HG02798 (cell line): Measurements from ENCODE around the gene ERG28.
A peak's percentile ranks its signal among the peaks of the same experiment; 100 is the strongest.

Source experiments
- ATAC-seq: cut with Tn5 transposase; IDR thresholded peaks from one replicate; pipeline ENCODE4 v1.9.1; 2021; ENCODE audit warnings: mild to moderate bottlenecking; ENCODE audit not compliant: unreplicated experiment, poor library complexity

The ERG28 gene

GRCh38 chr14:75661499-75661814 is 781 bp upstream of the ERG28 start:
- no peak for ATAC-seq

GRCh38 chr14:75660238-75660629 is 442 bp downstream of the ERG28 start:
- no peak for ATAC-seq

- ATAC-seq, result no peak
These were observed 1.7 kb downstream of the ERG28 start for GRCh38 chr14:75658957-75659356.

- ATAC-seq, result no peak
These were observed 3.3 kb downstream of the ERG28 start for GRCh38 chr14:75657331-75657730.

DNA sequence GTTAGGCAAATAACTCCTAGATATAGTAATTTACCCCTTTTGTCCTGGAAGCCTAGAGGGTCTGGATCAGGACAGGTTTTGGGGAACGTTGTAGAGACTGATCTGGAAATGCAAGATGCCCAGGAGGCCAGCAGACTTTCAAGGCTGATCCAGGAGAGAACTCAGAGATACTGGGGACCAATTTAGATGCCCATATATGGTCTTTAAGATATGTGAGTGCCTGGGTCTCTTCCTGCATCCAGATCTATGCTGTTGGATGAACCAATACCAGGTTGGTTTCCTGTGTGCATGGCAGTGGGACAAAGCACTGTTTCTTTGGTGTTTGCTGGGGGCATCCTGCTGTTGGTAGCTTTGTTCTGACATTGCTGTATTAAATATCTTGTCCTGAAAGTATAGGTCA is 5.4 kb downstream of the ERG28 start:
- no peak for ATAC-seq

DNA sequence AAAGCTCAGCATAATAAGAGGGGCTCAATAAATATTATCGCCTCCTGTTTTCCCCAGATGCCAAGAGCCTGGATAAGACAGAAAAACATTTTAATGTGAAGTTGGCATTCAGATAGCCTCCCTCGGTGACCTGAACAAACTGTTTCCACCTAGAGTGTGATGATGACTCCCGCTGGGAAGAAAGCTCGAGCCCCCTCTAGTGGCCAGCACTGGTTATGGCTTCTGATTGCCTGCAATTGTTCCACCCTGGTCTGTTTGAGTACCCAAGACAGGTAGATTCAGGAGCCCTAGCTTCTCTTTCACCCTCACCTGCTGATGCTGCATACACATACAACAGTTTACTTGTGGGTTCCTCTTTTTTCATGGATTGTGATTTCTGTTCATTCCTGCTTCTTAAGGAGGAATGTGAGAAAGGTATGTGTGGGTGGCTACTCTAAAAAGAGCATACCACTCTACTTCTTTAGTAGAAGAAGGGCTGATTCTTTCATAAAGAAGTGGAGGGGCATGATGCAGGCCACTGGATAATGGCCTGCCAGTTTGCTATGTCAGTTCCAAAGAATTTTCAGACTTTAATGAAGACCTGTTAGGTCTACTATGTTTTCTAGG is 6.4 kb downstream of the ERG28 start:
- ATAC-seq, result peak; percentile 75

DNA sequence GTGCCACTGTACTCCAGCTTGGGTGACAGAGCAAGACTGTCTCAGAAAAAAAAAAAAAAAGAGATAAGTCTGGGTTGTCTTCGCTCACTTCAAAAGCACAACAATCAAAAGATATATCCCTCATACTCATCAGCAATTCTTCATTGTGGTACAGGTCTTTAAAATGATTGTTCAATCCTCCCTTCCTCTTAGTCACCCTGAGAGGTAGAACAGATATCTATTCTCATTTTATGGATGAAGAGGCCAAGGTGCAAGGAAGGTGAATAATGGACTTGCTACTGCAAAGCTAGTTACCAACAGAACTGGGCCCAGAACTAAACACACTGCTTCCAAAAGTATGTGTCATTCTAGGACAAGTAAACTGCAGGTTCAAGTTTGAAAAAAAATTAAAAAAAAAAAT is 7.1 kb downstream of the ERG28 start:
- ATAC-seq, result no peak

DNA sequence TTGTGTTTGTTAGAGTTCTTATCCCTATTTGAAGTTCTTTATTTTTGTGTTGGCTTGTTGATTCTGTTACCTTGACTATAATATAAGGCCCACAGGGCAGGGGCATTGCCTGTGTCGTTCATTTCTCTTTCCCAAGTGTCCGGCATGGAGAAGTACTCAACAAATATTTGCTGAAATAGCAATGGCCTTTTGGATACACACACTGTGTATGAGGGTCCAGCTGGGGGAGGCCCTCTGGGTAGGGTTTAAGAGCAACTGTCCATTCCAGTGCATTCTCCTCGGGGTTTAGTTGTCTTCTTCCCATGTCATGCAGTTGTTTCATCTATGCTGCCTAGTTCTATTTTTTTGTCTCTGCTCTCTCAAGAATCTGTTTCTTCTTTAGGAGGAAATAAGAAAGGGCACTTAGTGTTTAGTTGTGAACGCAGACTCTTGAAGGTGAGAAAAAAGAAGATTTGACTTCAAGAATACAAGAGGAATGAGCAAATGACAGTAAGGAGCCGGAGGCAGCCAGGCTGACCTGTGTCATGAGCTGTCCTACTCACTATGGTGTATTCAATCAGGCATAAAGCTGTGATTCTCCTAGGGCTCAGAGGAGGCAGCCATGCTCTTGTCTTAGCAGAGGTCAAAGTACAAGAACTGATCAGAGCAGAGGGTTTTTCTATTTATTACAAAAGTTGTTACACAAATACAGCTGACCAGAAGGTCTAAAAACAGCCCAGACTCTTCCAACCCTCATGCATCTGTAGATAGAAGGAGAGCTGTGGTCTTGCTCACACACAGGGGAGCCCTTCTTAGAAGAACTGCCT is 10.2 kb downstream of the ERG28 start:
- no peak for ATAC-seq

DNA sequence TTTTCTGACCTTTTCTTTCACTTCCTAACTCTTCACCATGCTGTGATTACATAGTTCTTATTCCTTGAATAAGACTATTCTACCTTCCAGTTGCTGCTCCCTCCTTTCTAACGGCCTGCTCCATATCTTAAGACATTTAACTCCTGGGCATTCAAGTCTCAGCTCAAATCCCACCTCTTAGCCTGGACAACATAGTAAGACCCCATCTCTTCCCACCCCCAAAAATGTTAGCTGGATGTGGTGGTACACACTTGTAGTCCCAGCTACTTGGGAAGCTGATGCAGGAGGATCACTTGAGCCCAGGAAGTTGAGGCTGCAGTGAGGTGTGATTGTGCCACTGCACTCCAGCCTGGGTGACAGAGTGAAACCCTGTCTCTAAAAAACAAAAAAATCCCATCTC is 10.9 kb downstream of the ERG28 start:
- no peak for ATAC-seq

- no peak for ATAC-seq
These were observed 11.3 kb downstream of the ERG28 start for GRCh38 chr14:75649337-75649736.

DNA sequence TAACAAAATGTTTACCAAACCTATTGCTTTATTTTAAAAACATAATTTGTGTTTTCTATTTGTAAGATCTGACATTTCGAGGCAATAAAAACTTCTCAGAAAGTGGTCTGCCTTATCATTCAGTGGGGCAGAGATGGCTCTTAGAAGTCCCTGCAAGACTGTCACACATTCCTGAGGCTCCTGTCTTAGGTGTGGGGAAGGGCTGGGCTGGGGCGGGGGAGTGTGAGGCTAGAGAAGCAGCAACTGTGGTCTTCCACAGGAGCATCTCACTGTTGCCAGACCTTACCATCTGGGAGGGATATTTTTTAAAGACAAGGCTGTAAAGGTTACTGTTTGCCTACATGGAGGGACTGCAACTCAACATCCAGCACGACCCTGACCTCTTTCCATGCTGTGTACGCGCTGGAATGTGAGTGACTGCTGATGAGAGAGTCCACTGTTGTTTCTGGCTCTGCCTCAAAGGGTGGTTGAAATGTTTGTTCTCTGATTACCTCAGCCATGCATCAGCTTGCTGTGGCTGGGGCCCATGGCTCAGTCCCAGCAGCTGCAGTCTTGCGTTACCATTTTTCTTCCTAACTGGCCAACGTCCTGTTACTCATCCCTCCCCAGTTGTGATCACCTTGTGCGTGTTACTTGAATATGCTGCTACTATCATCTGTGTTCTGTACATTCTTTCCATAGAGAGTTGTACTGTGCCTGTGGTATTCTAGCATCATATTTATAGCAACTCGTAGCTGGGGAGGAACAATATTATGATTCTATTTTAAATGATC is 12.4 kb downstream of the ERG28 start:
- no peak for ATAC-seq

DNA sequence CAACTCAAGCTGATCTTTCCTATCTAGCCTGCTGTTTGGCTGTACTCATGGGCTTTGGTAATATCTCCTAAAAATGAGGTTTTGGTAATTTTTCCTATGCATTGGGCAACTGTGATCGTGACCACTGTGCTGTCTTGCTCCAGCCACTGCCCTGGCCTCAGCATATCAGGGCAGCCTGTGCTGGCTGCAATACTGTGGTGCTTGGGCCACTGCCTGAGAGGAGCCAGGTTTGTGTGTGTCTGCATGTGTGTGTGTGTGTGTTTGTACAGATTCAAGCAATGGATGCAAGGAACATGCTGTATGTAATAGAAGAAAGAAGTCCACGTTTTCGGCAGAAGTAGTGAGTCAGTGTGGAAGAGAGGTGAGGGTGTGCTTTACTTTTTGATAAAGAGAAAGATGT is 13.0 kb downstream of the ERG28 start:
- no peak for ATAC-seq

DNA sequence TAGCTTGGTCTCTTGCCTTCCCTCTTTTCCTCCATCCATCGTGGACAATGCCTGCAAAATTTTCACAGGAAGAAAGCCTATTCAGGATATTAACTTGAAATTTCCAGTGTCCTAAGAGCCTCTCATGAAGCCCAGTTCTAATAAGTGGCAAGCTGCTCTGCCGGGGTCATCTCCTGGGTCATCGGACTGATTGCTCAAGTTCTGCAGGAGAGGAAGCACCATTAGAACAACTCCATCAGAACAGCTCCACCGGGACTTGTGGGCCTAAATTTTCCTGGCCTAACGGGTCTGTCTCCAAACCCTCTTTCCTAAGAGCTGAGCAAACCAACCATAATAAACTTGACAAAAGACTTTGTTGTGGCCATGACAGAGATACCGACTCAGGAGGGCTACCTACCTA is 13.9 kb downstream of the ERG28 start:
- ATAC-seq, result no peak

DNA sequence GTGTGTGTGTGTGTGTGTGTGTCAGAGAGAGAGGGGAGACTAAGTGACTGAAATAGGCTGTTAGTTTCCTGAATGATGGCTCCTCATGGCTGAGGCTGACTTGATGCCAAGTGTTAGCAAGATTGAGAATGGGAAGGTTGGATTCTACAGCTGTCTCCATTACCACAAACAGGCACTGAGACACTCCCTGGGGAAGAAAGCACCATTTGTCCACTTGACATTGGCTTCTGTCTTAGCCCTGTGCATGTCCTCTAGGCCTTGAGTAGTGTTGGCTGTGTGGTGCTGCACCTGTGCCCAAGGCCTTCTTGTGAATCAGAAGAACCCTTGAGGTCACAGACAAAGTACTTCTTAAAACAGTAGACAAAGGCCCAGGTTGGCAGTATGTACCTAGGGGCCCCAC is 15.6 kb downstream of the ERG28 start:
- ATAC-seq, result no peak

- ATAC-seq, result no peak
These were observed 16.7 kb downstream of the ERG28 start for GRCh38 chr14:75643985-75644384.

DNA sequence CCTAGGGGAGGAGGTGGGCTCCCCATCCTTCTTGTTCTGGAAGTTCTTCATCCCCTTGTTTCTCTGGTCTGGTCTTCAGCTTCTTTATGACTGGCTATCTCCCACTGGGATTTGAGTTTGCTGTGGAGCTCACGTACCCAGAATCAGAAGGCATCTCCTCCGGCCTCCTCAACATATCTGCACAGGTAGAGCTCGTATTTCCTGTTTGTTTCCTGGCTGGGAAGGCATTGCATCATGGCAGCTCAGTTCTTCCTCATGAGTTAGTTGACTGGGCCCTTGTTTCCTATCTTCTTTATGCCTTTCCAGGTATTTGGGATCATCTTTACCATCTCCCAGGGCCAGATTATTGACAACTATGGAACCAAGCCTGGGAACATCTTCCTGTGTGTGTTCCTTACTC is 19.8 kb downstream of the ERG28 start:
- no peak for ATAC-seq

DNA sequence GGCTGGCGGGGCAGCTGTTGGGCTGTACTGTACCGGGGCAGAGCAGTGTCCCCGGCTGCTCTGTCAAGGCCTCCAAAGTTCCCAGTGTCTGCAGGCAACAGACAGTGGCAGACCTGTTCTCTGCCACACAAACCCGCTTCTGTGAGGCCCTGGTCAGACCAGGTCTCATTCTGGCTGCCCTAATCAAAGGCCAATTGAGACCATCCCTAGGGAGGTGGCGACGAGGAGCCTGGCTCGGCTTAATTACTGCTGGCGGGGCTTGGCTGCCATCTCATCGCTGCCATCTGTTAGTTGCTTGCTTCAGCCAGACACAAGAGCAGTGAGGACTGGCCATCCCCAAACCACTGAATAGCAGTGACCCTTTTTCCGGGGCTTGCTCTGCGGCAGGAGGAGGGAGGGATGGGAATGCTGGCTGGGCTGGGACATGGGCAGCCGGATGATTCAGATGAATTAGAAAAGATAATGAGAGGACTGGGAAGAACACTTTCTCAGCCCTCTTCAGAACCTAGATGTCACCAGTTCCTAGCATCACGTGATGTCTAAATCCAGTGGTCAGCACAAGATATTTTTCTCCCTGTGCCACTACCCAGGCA is 24.5 kb downstream of the ERG28 start:
- ATAC-seq, result no peak

DNA sequence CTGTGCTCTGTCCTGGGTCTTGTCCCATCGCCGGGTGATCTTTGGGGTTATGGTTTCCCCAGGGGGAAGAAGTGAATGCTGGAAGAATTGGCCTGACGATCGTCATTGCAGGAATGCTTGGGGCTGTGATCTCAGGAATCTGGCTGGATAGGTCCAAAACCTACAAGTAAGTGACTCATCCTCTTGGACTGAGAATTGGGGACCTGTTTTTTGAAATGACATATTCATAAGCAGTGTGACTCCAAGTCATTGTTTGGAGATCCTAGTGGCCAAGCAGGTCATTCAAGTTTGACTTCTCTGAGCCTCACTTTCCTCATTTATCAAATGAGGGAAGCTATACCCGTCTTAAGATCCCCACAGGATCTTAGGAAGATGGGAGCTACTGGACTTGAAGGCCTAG is 25.8 kb downstream of the ERG28 start:
- no peak for ATAC-seq

GRCh38 chr14:75631453-75631831 is 29.2 kb downstream of the ERG28 start:
- no peak for ATAC-seq

- no peak for ATAC-seq
These were observed 29.8 kb downstream of the ERG28 start for GRCh38 chr14:75630695-75631452.

- no peak for ATAC-seq
These were observed 31.9 kb downstream of the ERG28 start for GRCh38 chr14:75628816-75629215.
